AG04449 (cell line): ENCODE results near the gene AFDN.
A peak's percentile ranks its signal among the peaks of the same experiment; 100 is the strongest.

ENCODE experiments used
- CTCF ChIA-PET: fragments of 350-600 bp; formaldehyde crosslinking; extraction: SDS; loops from one replicate; lab custom pipeline; 2021; ENCODE audit warnings: antibody characterized with exemption; lab: Yijun Ruan, JAX
- POLR2A ChIA-PET: fragments of 400-600, 350-600 bp; formaldehyde crosslinking; extraction: SDS; loops from one replicate; lab custom pipeline; 2020; ENCODE audit warnings: antibody characterized with exemption, inconsistent platforms; lab: Yijun Ruan, JAX
- DNase-seq: peaks from one replicate; pipeline ENCODE4 v3.0.0-alpha.2; 2010; ENCODE audit warnings: low read depth, low spot score
- H3K4me3 ChIP-seq: 2 replicates; pipeline ENCODE4 v1.5.1; 2011; ENCODE audit warnings: low read depth, mild to moderate bottlenecking, control low read depth, low read length
- CTCF ChIP-seq: IDR thresholded peaks from one replicate; pipeline ENCODE4 v1.5.1; 2011; ENCODE audit warnings: mild to moderate bottlenecking, moderate library complexity, low read length, control low read depth, inconsistent platforms; ENCODE audit not compliant: insufficient read depth; ENCODE audit errors: missing control alignments

The AFDN gene

GRCh38 chr6:167811442-167812087 lies 15.1 kb upstream of the AFDN start:
- H3K4me3 ChIP-seq = no peak overlapping the region
- ChIA-PET CTCF (no interaction called here), POLR2A (no interaction called here)
- DNase-seq = no peak
- no peak for TF ChIP-seq CTCF

GRCh38 chr6:167812088-167812487 lies 14.6 kb upstream of the AFDN start:
- POLR2A ChIA-PET = no interaction called here
- CTCF ChIA-PET = no interaction called here
- DNase-seq = no peak
- TF ChIP-seq CTCF = no peak
- no peak overlapping the region for H3K4me3 ChIP-seq

GRCh38 chr6:167815296-167815980 lies 11.3 kb upstream of the AFDN start:
- ChIA-PET CTCF (no interaction called here), POLR2A (interaction anchor here (0.6 kb wide), 1 partner anchor 192 kb away, joined by 5 read pairs; no protein-coding TSS in a partner anchor)
- H3K4me3 ChIP-seq = peak overlapping the region; percentile 1; the same call in 1 of the 2 replicates
- no peak for TF ChIP-seq CTCF
- no peak for DNase-seq

- CTCF ChIA-PET = no interaction called here
These were observed 9.7 kb upstream of the AFDN start for GRCh38 chr6:167817016-167817415.

GRCh38 chr6:167817729-167818128 lies 9.0 kb upstream of the AFDN start:
- DNase-seq = no peak
- no peak for TF ChIP-seq CTCF
- H3K4me3 ChIP-seq = no peak overlapping the region
- ChIA-PET CTCF (no interaction called here), POLR2A (no interaction called here)

More at GRCh38 chr6:167817016-167817415, 9.7 kb upstream of the AFDN start:
- no peak for DNase-seq
- H3K4me3 ChIP-seq = no peak overlapping the region
- no peak for TF ChIP-seq CTCF
- POLR2A ChIA-PET = no interaction called here

GRCh38 chr6:167819576-167819975 lies 7.1 kb upstream of the AFDN start:
- POLR2A ChIA-PET = no interaction called here
- no peak overlapping the region for H3K4me3 ChIP-seq
- no peak for DNase-seq
- TF ChIP-seq CTCF = no peak
- CTCF ChIA-PET = no interaction called here
